Esophagus muscularis mucosa (tissue), 3 donors: Measurements from ENCODE around the gene CROT.

Experiments used
- CTCF ChIP-seq, 3 experiments: fragments of 200-600 bp in 2 of 3; fragments of 450-650 bp in 1 of 3; sonication (generic) in 2 of 3; IDR thresholded peaks; one replicate each; pipeline ENCODE4 v1.5.1; 2017 to 2019; ENCODE audit warnings: antibody characterized with exemption in 3 of 3, mild to moderate bottlenecking in 2 of 3, moderate library complexity in 1 of 3
- POLR2A ChIP-seq: fragments of 450-650 bp; IDR thresholded peaks from one replicate; pipeline ENCODE4 v1.6.1; 2017; ENCODE audit warnings: antibody characterized with exemption, moderate library complexity, mild to moderate bottlenecking, low read depth

- TF ChIP-seq CTCF (IDR thresholded peaks at IDR 0.05): no peak
- TF ChIP-seq POLR2A: no peak
Measured at GRCh38 chr7:87404674-87405073, 59.2 kb downstream of the CROT start.
